ENCODE measurements around the gene DLGAP3. TPM values are rescaled to one million over a fixed set of nuclear protein-coding genes. Genes with fewer than 3 reads are reported as not detected.

DLGAP3 gene
- total RNA-seq, 1 experiment from 2014 or later, result 7.3 TPM

GRCh38 chr1:34900775-34901502 is 28.5 kb downstream of the DLGAP3 start:
- Histone ChIP-seq H4K91ac (ENCODE audit: insufficient read length, low read depth, low read length) (no peak overlapping the region), H3K23ac (ENCODE audit: insufficient read length, low read depth, low read length) (no peak overlapping the region), H4K5ac (ENCODE audit: insufficient read length, low read depth, low read length) (no peak overlapping the region), H2BK12ac (ENCODE audit: insufficient read length, low read depth, low read length) (no peak overlapping the region), H2BK15ac (ENCODE audit: low read depth, low read length) (no peak overlapping the region), H3K4me1 (ENCODE audit: insufficient read depth, low read length) (no peaks in the 10 kb centered on the region), H3K56ac (ENCODE audit: insufficient read length, low read depth, low read length) (no peak overlapping the region), H2AFZ (ENCODE audit: low read length) (no peak overlapping the region), H3K79me2 (ENCODE audit: insufficient read depth, low read length) (no peaks in the 10 kb centered on the region), H3K79me1 (ENCODE audit: insufficient read depth, low read depth, low read length, poor library complexity, severe bottlenecking) (no peaks in the 10 kb centered on the region), H2AK5ac (ENCODE audit: insufficient read length, low read length) (no peak overlapping the region), H3K4me2 (ENCODE audit: insufficient read depth, insufficient read length, low read length) (no peak overlapping the region), H2BK120ac (ENCODE audit: low read depth, low read length, poor library complexity, severe bottlenecking) (no peak overlapping the region), H2BK20ac (ENCODE audit: low read depth, low read length, poor library complexity, severe bottlenecking) (no peak overlapping the region), H3K9me3 (ENCODE audit: control insufficient read depth, low read depth, low read length) (no peaks in the 10 kb centered on the region), H3T11ph (ENCODE audit: low read length) (no peak overlapping the region), H4K8ac (replicated peaks; ENCODE audit: insufficient read length, low read depth, low read length) (no peak overlapping the region), H3K27me3 (ENCODE audit: insufficient read depth, low read length) (no peaks in the 10 kb centered on the region), H3K27ac (ENCODE audit: insufficient read length, low read depth, low read length) (no peak overlapping the region), H3K14ac (ENCODE audit: insufficient read depth, low read length) (no peak overlapping the region), H2BK5ac (ENCODE audit: insufficient read length, low read length) (no peak overlapping the region), H3K4ac (ENCODE audit: low read depth, low read length) (no peak overlapping the region), H3K9ac (ENCODE audit: extremely low read depth, insufficient read length, low read length) (no peak overlapping the region), H3K23me2 (ENCODE audit: insufficient read length, low read depth, low read length, poor library complexity, severe bottlenecking) (no peaks in the 10 kb centered on the region), H3K18ac (ENCODE audit: insufficient read length, low read depth, low read length) (no peak overlapping the region), H4K20me1 (ENCODE audit: control insufficient read depth, insufficient read depth, insufficient read length) (no peaks in the 10 kb centered on the region)
- Mint-ChIP-seq H3K4me1 (peaks cover 9 to 12% of the 10 kb centered on the region in 2 experiments), H3K27ac (no peak overlapping the region), H3K9me3 (no peaks in the 10 kb centered on the region), H3K36me3 (ENCODE audit: insufficient read depth in 1 of 3, low read depth in 3 of 3) (no peaks in the 10 kb centered on the region), H3K27me3 (ENCODE audit: low read depth) (peaks cover 27% of the 10 kb centered on the region), H3K4me3 (no peak overlapping the region)
- no peak for DNase-seq
- WGBS (ENCODE audit: extremely low coverage, insufficient read length, low lambda C conversion rate), result no CpG with 5 or more reads among the region's 13 CpGs
- TF ChIP-seq CTCF (conservative IDR thresholded peaks at IDR 0.05), result no peak
